ENCODE results near the gene TLE4. TPM values are rescaled to one million over a fixed set of nuclear protein-coding genes. Genes with fewer than 3 reads are reported as not detected.

The TLE4 gene
- total and polyA plus RNA-seq, 2 of the 13 experiments (the other 11 are each of a cell fraction or from before 2014, with no cell fraction given) = 2.0 to 2.3 TPM

DNA sequence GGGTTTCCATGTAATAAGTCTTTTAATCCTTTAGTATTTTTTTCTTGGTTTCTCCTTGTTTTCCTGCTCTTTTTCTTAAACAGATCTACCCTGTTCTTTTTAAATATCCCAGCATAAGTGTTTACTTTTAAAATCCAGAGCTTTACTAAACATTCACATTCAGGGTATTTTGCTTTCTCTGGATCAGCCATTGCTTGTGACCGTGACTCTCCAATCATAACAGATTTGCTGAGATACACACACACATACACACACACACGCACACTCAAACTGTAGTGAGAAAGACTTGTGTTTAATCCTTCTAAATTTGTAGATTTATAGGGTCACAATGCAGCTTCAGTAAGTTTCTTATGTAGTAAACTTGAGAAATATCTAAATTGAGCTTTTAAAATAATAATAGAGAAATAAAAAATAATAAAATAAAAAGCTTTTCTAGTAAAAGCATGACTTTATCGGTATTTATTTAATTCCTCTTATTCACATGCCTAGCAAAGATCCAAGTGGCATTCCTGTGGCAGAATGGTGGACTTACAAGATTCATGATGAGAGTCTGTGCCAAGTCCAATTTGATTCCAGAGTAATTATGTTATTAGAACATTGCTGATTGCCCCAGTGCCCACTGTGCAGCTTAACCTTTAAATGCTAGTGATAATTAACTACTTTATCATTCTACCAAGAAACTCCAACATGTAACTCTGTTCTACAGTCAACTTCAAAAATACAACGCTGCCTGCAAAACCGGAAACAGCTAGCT, 129.0 kb downstream of the TLE4 start:
- no peak for DNase-seq (ENCODE audit: low spot score)
- H3K9ac ChIP-seq (ENCODE audit: insufficient read depth, low read depth, low read length) = no peak overlapping the region
- no peaks in the 10 kb centered on the region for H3K79me2 ChIP-seq (ENCODE audit: insufficient read depth, low read length)
- intact Hi-C loops (cut with micrococcal nuclease; ENCODE audit: unreplicated experiment) (no loop called here), in situ Hi-C loops (cut with HindIII; ENCODE audit: extremely low pct_ligation_motif_present, low pct_unique_long_range_greater_than_20kb) (no loop called here)
- CTCF ChIA-PET (ENCODE audit: low intra/inter-chr PET ratio, low total read pairs) = no interaction called here
- ATAC-seq = no peak
- H2AFZ ChIP-seq (ENCODE audit: low read length) = no peak overlapping the region
- FAIRE-seq = no peak
- WGBS (ENCODE audit: low lambda C conversion rate) = 72% methylated on average over 5 of the region's 5 CpGs
- peaks cover 70% of the 10 kb centered on the region for H3K9me3 ChIP-seq (ENCODE audit: low read length)
- no peak overlapping the region for H3K4me2 ChIP-seq (ENCODE audit: low read depth, low read length)
- no peak for TF ChIP-seq DNMT1 (CRISPR knock-in tag; IDR thresholded peaks at IDR 0.05)
- TF ChIP-seq, protein P1, sequence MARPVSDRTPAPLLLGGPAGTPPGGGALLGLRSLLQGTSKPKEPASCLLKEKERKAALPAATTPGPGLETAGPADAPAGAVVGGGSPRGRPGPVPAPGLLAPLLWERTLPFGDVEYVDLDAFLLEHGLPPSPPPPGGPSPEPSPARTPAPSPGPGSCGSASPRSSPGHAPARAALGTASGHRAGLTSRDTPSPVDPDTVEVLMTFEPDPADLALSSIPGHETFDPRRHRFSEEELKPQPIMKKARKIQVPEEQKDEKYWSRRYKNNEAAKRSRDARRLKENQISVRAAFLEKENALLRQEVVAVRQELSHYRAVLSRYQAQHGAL (CRISPR knock-in tag; IDR thresholded peaks at IDR 0.05; ENCODE audit: not compliant biosample characterization) = no peak
- TF ChIP-seq MAFG (CRISPR knock-in tag; IDR thresholded peaks at IDR 0.05) = no peak
- TF ChIP-seq, protein P2, sequence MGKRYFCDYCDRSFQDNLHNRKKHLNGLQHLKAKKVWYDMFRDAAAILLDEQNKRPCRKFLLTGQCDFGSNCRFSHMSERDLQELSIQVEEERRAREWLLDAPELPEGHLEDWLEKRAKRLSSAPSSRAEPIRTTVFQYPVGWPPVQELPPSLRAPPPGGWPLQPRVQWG (CRISPR knock-in tag; IDR thresholded peaks at IDR 0.05; ENCODE audit: borderline replicate concordance, low read depth) = no peak
- no peak for TF ChIP-seq SIN3A (IDR thresholded peaks at IDR 0.05; ENCODE audit: borderline replicate concordance, low read depth, low read length)
- no peak for TF ChIP-seq RFXANK (CRISPR knock-in tag; IDR thresholded peaks at IDR 0.05)
- TF ChIP-seq MIER3 (CRISPR knock-in tag; IDR thresholded peaks at IDR 0.05; ENCODE audit: borderline replicate concordance) = no peak
- no peak for TF ChIP-seq BRCA1 (CRISPR knock-in tag; IDR thresholded peaks at IDR 0.05)
- TF ChIP-seq, protein P3, sequence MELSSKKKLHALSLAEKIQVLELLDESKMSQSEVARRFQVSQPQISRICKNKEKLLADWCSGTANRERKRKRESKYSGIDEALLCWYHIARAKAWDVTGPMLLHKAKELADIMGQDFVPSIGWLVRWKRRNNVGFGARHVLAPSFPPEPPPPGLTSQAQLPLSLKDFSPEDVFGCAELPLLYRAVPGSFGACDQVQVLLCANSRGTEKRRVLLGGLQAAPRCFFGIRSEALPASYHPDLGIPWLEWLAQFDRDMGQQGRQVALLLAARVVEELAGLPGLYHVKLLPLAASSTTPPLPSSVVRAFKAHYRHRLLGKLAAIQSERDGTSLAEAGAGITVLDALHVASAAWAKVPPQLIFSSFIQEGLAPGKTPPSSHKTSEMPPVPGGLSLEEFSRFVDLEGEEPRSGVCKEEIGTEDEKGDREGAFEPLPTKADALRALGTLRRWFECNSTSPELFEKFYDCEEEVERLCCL (CRISPR knock-in tag; IDR thresholded peaks at IDR 0.05; ENCODE audit: borderline replicate concordance) = no peak
- TF ChIP-seq ZBTB3 (CRISPR knock-in tag; IDR thresholded peaks at IDR 0.05; ENCODE audit: borderline replicate concordance, low read depth) = no peak
- no peak for TF ChIP-seq ZNF382 (CRISPR knock-in tag; IDR thresholded peaks at IDR 0.05; ENCODE audit: borderline replicate concordance)
- TF ChIP-seq, protein P4, sequence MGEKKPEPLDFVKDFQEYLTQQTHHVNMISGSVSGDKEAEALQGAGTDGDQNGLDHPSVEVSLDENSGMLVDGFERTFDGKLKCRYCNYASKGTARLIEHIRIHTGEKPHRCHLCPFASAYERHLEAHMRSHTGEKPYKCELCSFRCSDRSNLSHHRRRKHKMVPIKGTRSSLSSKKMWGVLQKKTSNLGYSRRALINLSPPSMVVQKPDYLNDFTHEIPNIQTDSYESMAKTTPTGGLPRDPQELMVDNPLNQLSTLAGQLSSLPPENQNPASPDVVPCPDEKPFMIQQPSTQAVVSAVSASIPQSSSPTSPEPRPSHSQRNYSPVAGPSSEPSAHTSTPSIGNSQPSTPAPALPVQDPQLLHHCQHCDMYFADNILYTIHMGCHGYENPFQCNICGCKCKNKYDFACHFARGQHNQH (CRISPR knock-in tag; IDR thresholded peaks at IDR 0.05) = no peak
- no peak for TF ChIP-seq NKX3-1 (CRISPR knock-in tag; IDR thresholded peaks at IDR 0.05)
- TF ChIP-seq ZNF317 (CRISPR knock-in tag; IDR thresholded peaks at IDR 0.05) = no peak
- no peaks in the 10 kb centered on the region for H4K20me1 ChIP-seq (ENCODE audit: insufficient read depth, low read length)
- no peak overlapping the region for H3K27ac ChIP-seq (ENCODE audit: extremely low read length, insufficient read depth, low read length)
- no peak overlapping the region for H3K4me3 ChIP-seq (replicated peaks in 1 of 3; ENCODE audit: insufficient read depth in 1 of 3, low read depth in 2 of 3, low read length in 3 of 3)
- H3K36me3 ChIP-seq (replicated peaks in 1 of 2; ENCODE audit: control insufficient read depth in 1 of 2, insufficient read depth in 2 of 2, low read length in 2 of 2) = no peaks in the 10 kb centered on the region
- POLR2A ChIA-PET = no interaction called here
- no TSS peak for BruUV-seq (replicated peaks)
- no peaks in the 10 kb centered on the region for H3K27me3 ChIP-seq (ENCODE audit: control insufficient read depth in 1 of 2, insufficient read depth in 2 of 2, low read length in 2 of 2)
- H3K4me1 ChIP-seq (ENCODE audit: insufficient read depth, low read length) = no peaks in the 10 kb centered on the region

All from HepG2 (cell line).